Measurements from ENCODE around the gene GEN1. TPM values are rescaled to one million over a fixed set of nuclear protein-coding genes. Genes with fewer than 3 reads are reported as not detected.

Gene GEN1
- total RNA-seq, 1 donor = 8.3 TPM

- Histone ChIP-seq H4K20me1 (ENCODE audit: insufficient read depth, low read length) (no peaks in the 10 kb centered on the region), H3K4me2 (ENCODE audit: insufficient read depth, low read length) (no peak overlapping the region), H3K27me3 (ENCODE audit: insufficient read depth, low read length) (no peaks in the 10 kb centered on the region), H3K4me3 (ENCODE audit: insufficient read depth, low read length) (no peak overlapping the region), H3K9me3 (ENCODE audit: low read depth, low read length) (no peaks in the 10 kb centered on the region), H3K36me3 (ENCODE audit: insufficient read depth, low read length) (no peaks in the 10 kb centered on the region), H3K79me2 (ENCODE audit: insufficient read depth, low read length) (no peaks in the 10 kb centered on the region), H2AFZ (ENCODE audit: low read length) (no peak overlapping the region), H3K4me1 (ENCODE audit: insufficient read depth, low read length) (no peaks in the 10 kb centered on the region), H3K27ac (ENCODE audit: low read depth, low read length) (no peak overlapping the region)
- TF ChIP-seq, protein P1, sequence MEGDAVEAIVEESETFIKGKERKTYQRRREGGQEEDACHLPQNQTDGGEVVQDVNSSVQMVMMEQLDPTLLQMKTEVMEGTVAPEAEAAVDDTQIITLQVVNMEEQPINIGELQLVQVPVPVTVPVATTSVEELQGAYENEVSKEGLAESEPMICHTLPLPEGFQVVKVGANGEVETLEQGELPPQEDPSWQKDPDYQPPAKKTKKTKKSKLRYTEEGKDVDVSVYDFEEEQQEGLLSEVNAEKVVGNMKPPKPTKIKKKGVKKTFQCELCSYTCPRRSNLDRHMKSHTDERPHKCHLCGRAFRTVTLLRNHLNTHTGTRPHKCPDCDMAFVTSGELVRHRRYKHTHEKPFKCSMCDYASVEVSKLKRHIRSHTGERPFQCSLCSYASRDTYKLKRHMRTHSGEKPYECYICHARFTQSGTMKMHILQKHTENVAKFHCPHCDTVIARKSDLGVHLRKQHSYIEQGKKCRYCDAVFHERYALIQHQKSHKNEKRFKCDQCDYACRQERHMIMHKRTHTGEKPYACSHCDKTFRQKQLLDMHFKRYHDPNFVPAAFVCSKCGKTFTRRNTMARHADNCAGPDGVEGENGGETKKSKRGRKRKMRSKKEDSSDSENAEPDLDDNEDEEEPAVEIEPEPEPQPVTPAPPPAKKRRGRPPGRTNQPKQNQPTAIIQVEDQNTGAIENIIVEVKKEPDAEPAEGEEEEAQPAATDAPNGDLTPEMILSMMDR (IDR thresholded peaks at IDR 0.05; ENCODE audit: extremely low read depth, low read depth, low read length) = no peak
- DNase-seq (ENCODE audit: insufficient read length, low spot score, missing footprints) = no peak
Observed at GRCh38 chr2:17790536-17790935, 36.6 kb downstream of the GEN1 start.

DNA sequence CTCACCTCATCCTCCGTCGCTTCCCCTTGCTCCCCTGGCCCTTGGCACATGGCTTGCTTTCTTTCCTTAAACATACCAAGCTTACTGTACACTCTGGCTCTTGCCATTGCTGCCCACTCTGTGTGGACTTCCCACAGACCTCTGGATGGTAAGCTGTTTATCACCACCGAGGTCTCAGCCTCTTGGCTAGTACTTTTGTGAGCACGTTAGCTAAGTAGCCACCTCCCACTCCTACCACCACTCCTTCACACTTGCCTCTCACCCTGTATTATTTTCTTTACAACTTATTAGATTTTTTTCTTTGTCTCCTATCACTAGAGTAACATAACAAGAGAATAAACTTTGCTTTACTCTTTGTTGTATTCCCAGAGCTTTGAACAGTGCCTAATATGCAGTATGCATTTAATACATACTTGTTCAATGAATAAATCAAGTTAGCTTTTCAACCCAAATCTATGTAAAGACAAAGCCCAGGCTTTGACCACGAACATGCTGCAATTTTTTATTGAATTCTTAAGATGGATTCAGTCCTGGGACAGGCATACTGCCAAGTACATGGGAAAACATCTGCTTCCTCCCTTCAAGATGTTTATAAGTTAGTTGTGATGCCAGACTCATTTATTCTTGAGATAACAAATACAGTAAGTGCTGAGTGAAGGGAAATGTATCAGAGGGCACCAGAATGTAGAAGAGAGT is 37.3 kb downstream of the GEN1 start:
- TF ChIP-seq, protein P1 (IDR thresholded peaks at IDR 0.05; ENCODE audit: extremely low read depth, low read depth, low read length) = no peak
- H3K4me2 ChIP-seq (ENCODE audit: insufficient read depth, low read length) = no peak overlapping the region
- H3K4me3 ChIP-seq (ENCODE audit: insufficient read depth, low read length) = no peak overlapping the region
- no peaks in the 10 kb centered on the region for H3K4me1 ChIP-seq (ENCODE audit: insufficient read depth, low read length)
- H3K9me3 ChIP-seq (ENCODE audit: low read depth, low read length) = no peaks in the 10 kb centered on the region
- DNase-seq (ENCODE audit: insufficient read length, low spot score, missing footprints) = no peak
- no peak overlapping the region for H3K27ac ChIP-seq (ENCODE audit: low read depth, low read length)
- H2AFZ ChIP-seq (ENCODE audit: low read length) = no peak overlapping the region
- H3K36me3 ChIP-seq (ENCODE audit: insufficient read depth, low read length) = no peaks in the 10 kb centered on the region
- no peaks in the 10 kb centered on the region for H3K27me3 ChIP-seq (ENCODE audit: insufficient read depth, low read length)
- H4K20me1 ChIP-seq (ENCODE audit: insufficient read depth, low read length) = no peaks in the 10 kb centered on the region
- H3K79me2 ChIP-seq (ENCODE audit: insufficient read depth, low read length) = no peaks in the 10 kb centered on the region

- no peak overlapping the region for H2AFZ ChIP-seq (ENCODE audit: low read length)
- H3K4me2 ChIP-seq (ENCODE audit: insufficient read depth, low read length) = no peak overlapping the region
- H3K79me2 ChIP-seq (ENCODE audit: insufficient read depth, low read length) = no peaks in the 10 kb centered on the region
- H3K9me3 ChIP-seq (ENCODE audit: low read depth, low read length) = no peaks in the 10 kb centered on the region
- H4K20me1 ChIP-seq (ENCODE audit: insufficient read depth, low read length) = no peaks in the 10 kb centered on the region
- no peaks in the 10 kb centered on the region for H3K27me3 ChIP-seq (ENCODE audit: insufficient read depth, low read length)
- H3K27ac ChIP-seq (ENCODE audit: low read depth, low read length) = no peak overlapping the region
- no peaks in the 10 kb centered on the region for H3K36me3 ChIP-seq (ENCODE audit: insufficient read depth, low read length)
- DNase-seq (ENCODE audit: insufficient read length, low spot score, missing footprints) = no peak
- TF ChIP-seq, protein P1 (IDR thresholded peaks at IDR 0.05; ENCODE audit: extremely low read depth, low read depth, low read length) = no peak
- no peak overlapping the region for H3K4me3 ChIP-seq (ENCODE audit: insufficient read depth, low read length)
- H3K4me1 ChIP-seq (ENCODE audit: insufficient read depth, low read length) = no peaks in the 10 kb centered on the region
Observed at GRCh38 chr2:17791817-17792130, 37.8 kb downstream of the GEN1 start.

DNA sequence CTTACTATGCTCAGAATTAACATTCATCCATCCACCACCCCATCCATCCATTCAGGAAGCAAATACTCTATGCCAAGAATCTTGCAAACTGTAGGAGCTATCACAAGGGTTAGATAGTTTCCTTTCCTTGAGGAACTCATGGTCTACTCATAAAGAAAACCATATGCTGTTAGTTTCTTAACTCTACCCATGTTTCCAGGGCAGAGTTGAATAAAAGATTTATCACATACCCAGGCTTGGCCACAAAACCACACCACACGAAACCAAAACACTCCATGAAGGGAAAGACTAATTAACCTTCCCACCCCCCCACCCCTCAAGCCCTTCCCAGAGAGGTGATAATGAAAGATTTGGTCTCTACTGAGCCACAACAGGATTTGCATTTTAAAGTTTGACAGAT is 38.6 kb downstream of the GEN1 start:
- no peaks in the 10 kb centered on the region for H3K79me2 ChIP-seq (ENCODE audit: insufficient read depth, low read length)
- TF ChIP-seq, protein P1 (IDR thresholded peaks at IDR 0.05; ENCODE audit: extremely low read depth, low read depth, low read length) = no peak
- DNase-seq (ENCODE audit: insufficient read length, low spot score, missing footprints) = no peak
- no peak overlapping the region for H3K4me2 ChIP-seq (ENCODE audit: insufficient read depth, low read length)
- no peak overlapping the region for H3K4me3 ChIP-seq (ENCODE audit: insufficient read depth, low read length)
- H2AFZ ChIP-seq (ENCODE audit: low read length) = no peak overlapping the region
- H3K4me1 ChIP-seq (ENCODE audit: insufficient read depth, low read length) = no peaks in the 10 kb centered on the region
- no peaks in the 10 kb centered on the region for H3K27me3 ChIP-seq (ENCODE audit: insufficient read depth, low read length)
- no peaks in the 10 kb centered on the region for H3K36me3 ChIP-seq (ENCODE audit: insufficient read depth, low read length)
- no peaks in the 10 kb centered on the region for H3K9me3 ChIP-seq (ENCODE audit: low read depth, low read length)
- H3K27ac ChIP-seq (ENCODE audit: low read depth, low read length) = no peak overlapping the region
- no peaks in the 10 kb centered on the region for H4K20me1 ChIP-seq (ENCODE audit: insufficient read depth, low read length)

Data from osteoblast (primary cell).